OCI-LY7 (cell line): ENCODE data around the gene UNC5B. TPM values are rescaled to one million over a fixed set of nuclear protein-coding genes. Genes with fewer than 3 reads are reported as not detected.

ENCODE experiments used
- BruUV-seq: library from RNA; stranded (reverse); fragments of 400-500 nt; replicated peaks from 2 replicates; lab custom pipeline; 2021; lab: Mats Ljungman, UMichigan
- CTCF ChIA-PET: fragments of 300-600 bp; sonication (Branson Sonifier 250); formaldehyde crosslinking; loops from one replicate; lab custom pipeline; 2022; ENCODE audit warnings: antibody characterized with exemption; ENCODE audit not compliant: unreplicated experiment; lab: Charles Lee
- POLR2A ChIA-PET: fragments of 300-600 bp; sonication (Branson Sonifier 250); formaldehyde crosslinking; loops from one replicate; lab custom pipeline; 2022; ENCODE audit warnings: antibody characterized with exemption; lab: Charles Lee
- DNase-seq: peaks from one replicate; pipeline ENCODE4 v3.0.0-alpha.2; 2015; ENCODE audit warnings: low spot score
- H2AFZ ChIP-seq: fragments of 200-600 bp; sonication (generic), shearing (Covaris generic); 2 replicates; pipeline ENCODE4 v1.6.1; 2014; ENCODE audit warnings: mild to moderate bottlenecking, antibody characterized with exemption, low read length, moderate library complexity
- H3K27ac ChIP-seq: fragments of 200-600 bp; sonication (generic); 2 replicates; pipeline ENCODE4 v1.5.1; 2014; ENCODE audit warnings: mixed run types, low read depth, mild to moderate bottlenecking, moderate library complexity, low read length, inconsistent platforms; ENCODE audit not compliant: poor library complexity, severe bottlenecking
- H3K36me3 ChIP-seq: fragments of 200-600 bp; sonication (generic); 2 replicates; pipeline ENCODE4 v1.6.1; 2014; ENCODE audit warnings: mild to moderate bottlenecking, antibody characterized with exemption, low read length, moderate library complexity, mixed read lengths; ENCODE audit not compliant: insufficient read depth
- H3K4me1 ChIP-seq: fragments of 200-600 bp; sonication (generic); 2 replicates; pipeline ENCODE4 v1.5.1; 2014; ENCODE audit warnings: mild to moderate bottlenecking, low read length; ENCODE audit not compliant: insufficient read depth, poor library complexity, severe bottlenecking
- H3K4me2 ChIP-seq: fragments of 200-600 bp; sonication (generic); 2 replicates; pipeline ENCODE4 v1.6.1; 2014; ENCODE audit warnings: mild to moderate bottlenecking, low read length
- H3K4me3 ChIP-seq: fragments of 200-600 bp; sonication (generic); 2 replicates; pipeline ENCODE4 v1.5.1; 2014; ENCODE audit warnings: mild to moderate bottlenecking, low read depth, low read length; ENCODE audit not compliant: poor library complexity, severe bottlenecking
- H3K79me2 ChIP-seq: fragments of 200-600 bp; sonication (generic); 2 replicates; pipeline ENCODE4 v1.6.1; 2016; ENCODE audit warnings: low read depth, mild to moderate bottlenecking, low read length, moderate library complexity, mixed read lengths; ENCODE audit not compliant: insufficient read depth
- H3K9me2 ChIP-seq: fragments of 200-600 bp; sonication (generic); 2 replicates; pipeline ENCODE4 v1.6.1; 2016; ENCODE audit warnings: mild to moderate bottlenecking, low read length, mixed read lengths; ENCODE audit not compliant: insufficient read depth
- H3K9me3 ChIP-seq: fragments of 200-600 bp; sonication (generic); 2 replicates; pipeline ENCODE4 v1.6.1; 2014; ENCODE audit warnings: mild to moderate bottlenecking, mixed run types, low read length, mixed read lengths
- H4K20me1 ChIP-seq: fragments of 200-600 bp; sonication (generic); 2 replicates; pipeline ENCODE4 v1.6.1; 2014; ENCODE audit warnings: mild to moderate bottlenecking, antibody characterized with exemption, low read length, moderate library complexity, mixed read lengths; ENCODE audit not compliant: insufficient read depth
- CTCF ChIP-seq: fragments of 200-600 bp; sonication (generic); conservative IDR thresholded peaks from 2 replicates; pipeline ENCODE4 v1.5.1; 2014; ENCODE audit warnings: mild to moderate bottlenecking, antibody characterized with exemption, low read length, moderate library complexity, mixed read lengths
- EZH2phosphoT487 ChIP-seq: fragments of 200-600 bp; sonication (generic); IDR thresholded peaks from 2 replicates; pipeline ENCODE4 v1.6.1; 2018; ENCODE audit warnings: low read depth, borderline replicate concordance, mild to moderate bottlenecking, mixed run types, antibody characterized with exemption, low read length, moderate library complexity, mixed read lengths
- intact Hi-C: fragments of 100-400 bp; cut with micrococcal nuclease; formaldehyde crosslinking; loops from one replicate; pipeline ENCODE4 v1.10.0; 2022; ENCODE audit not compliant: unreplicated experiment
- total RNA-seq, 2 experiments: library from RNA; depleted of rRNA in 1 of 2; stranded (reverse); fragments of >200 nt in 1 of 2; shearing (Covaris generic) in 1 of 2; gene quantifications; 2 replicates each; pipeline ENCODE4 v1.2.3, GENCODE V29; 2014 to 2022

The UNC5B gene
- total RNA-seq, 2 experiments from 2014 or later, result not detected

DNA sequence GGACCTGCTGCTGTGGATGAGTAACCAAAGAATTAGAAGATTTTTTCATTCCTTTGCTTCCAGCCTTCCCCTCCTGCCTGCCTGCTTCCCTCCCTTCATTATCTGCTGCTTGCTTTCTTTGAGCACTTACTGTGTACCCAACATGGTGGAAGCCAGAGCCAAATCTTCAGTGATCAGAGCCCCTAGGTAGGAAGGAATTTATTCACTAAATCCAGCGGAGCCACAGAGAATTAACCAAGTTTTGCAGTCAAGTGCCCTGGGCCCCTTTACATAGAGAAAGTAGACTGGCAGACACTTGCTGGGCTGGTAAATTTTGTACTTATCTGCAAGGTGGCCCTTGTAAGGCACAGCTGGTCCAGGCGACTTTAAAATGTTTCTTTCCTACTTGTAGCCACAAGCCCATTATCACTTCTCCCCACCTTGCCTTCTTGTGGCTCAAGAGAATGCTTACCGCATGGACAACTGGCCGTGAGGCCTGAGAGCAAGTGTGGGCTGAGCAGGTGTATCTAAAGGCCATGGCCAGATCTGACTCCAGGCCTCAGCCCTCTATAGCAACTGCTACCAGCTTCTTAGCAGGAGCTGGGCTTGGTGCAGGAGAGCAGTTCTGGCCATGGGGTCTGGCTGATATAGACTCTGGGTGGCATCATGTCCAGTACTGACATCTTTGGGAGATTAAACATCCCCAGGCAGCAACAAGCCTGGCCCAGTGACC lies 11.1 kb downstream of the UNC5B start:
- H3K36me3 ChIP-seq, result no peaks in the 10 kb centered on the region
- H3K4me1 ChIP-seq, result no peaks in the 10 kb centered on the region
- H2AFZ ChIP-seq, result no peak overlapping the region
- no peaks in the 10 kb centered on the region for H3K9me2 ChIP-seq
- H3K4me2 ChIP-seq, result no peak overlapping the region
- H3K79me2 ChIP-seq, result no peaks in the 10 kb centered on the region
- CTCF ChIA-PET, result no interaction called here
- no peak for DNase-seq
- no peak overlapping the region for H3K4me3 ChIP-seq
- intact Hi-C loops, result no loop called here
- POLR2A ChIA-PET, result interaction anchor here (0.6 kb wide), 1 partner anchor 39 kb away, joined by 3 read pairs; no protein-coding TSS in a partner anchor
- H3K27ac ChIP-seq, result no peak overlapping the region
- no TSS peak for BruUV-seq
- H3K9me3 ChIP-seq, result no peaks in the 10 kb centered on the region
- H4K20me1 ChIP-seq, result no peaks in the 10 kb centered on the region
- TF ChIP-seq CTCF (no peak), EZH2phosphoT487 (no peak)

GRCh38 chr10:71225291-71226058 lies 13.1 kb downstream of the UNC5B start:
- Histone ChIP-seq H3K27ac (no peak overlapping the region), H3K79me2 (no peaks in the 10 kb centered on the region), H3K36me3 (no peaks in the 10 kb centered on the region), H3K9me2 (no peaks in the 10 kb centered on the region), H3K4me1 (no peaks in the 10 kb centered on the region), H3K4me3 (no peak overlapping the region), H3K4me2 (no peak overlapping the region), H3K9me3 (no peaks in the 10 kb centered on the region), H4K20me1 (no peaks in the 10 kb centered on the region), H2AFZ (no peak overlapping the region)
- intact Hi-C loops, result no loop called here
- ChIA-PET POLR2A (interaction anchor here (0.5 kb wide), 1 partner anchor 92 kb away, joined by 7 read pairs; no protein-coding TSS in a partner anchor), CTCF (no interaction called here)
- DNase-seq, result no peak
- TF ChIP-seq EZH2phosphoT487 (no peak), CTCF (no peak)
- no TSS peak for BruUV-seq
